Prostate gland (tissue), 2 donors: Measurements from ENCODE around the gene CASP8. TPM values are rescaled to one million over a fixed set of nuclear protein-coding genes. Genes with fewer than 3 reads are reported as not detected.

Source experiments
- DNase-seq: peaks from one replicate; pipeline ENCODE4 v3.0.0-alpha.2; 2019; ENCODE audit warnings: low spot score
- H3K27ac ChIP-seq, 2 donors: fragments of 200-600 bp; sonication (generic); 2 replicates each; pipeline ENCODE4 v1.5.1; 2017 to 2019
- H3K27me3 ChIP-seq: fragments of 200-600 bp; sonication (generic); replicated peaks from 2 replicates; pipeline ENCODE4 v1.5.1; 2019; ENCODE audit not compliant: insufficient read depth
- H3K36me3 ChIP-seq, 2 donors: fragments of 200-600 bp; sonication (generic); 1 replicate in 1 of 2; 2 replicates in 1 of 2; pipeline versions ENCODE4 v1.5.1 to v1.8.1; 2017 to 2019
- H3K4me1 ChIP-seq: fragments of 200-600 bp; sonication (generic); replicated peaks from 2 replicates; pipeline ENCODE4 v1.5.1; 2019
- H3K4me3 ChIP-seq, 2 donors: fragments of 200-600 bp; sonication (generic); 2 replicates each; pipeline ENCODE4 v1.5.1; 2017 to 2019
- H3K9me3 ChIP-seq: fragments of 200-600 bp; sonication (generic); 2 replicates; pipeline ENCODE4 v1.5.1; 2017
- POLR2A ChIP-seq: fragments of 450-650 bp; IDR thresholded peaks from one replicate; pipeline ENCODE4 v1.6.1; 2016; ENCODE audit warnings: antibody characterized with exemption, mild to moderate bottlenecking
- POLR2AphosphoS5 ChIP-seq: sonication (generic); formaldehyde crosslinking; IDR thresholded peaks from one replicate; pipeline ENCODE4 v1.6.1; 2017; ENCODE audit warnings: antibody characterized with exemption
- WGBS: methylation state at CpG from one replicate; pipeline ENCODE4 v1.1.5; 2018; 5-methylcytosine and 5-hydroxymethylcytosine counted together
- intact Hi-C: fragments of 100-400 bp; cut with DNase I; formaldehyde crosslinking; loops from one replicate; pipeline ENCODE4 v1.14.2; 2022
- total RNA-seq, 2 donors: library from RNA; depleted of rRNA; stranded (reverse); fragments of >200 nt; gene quantifications; one replicate each; pipeline ENCODE4 v1.1.0, GENCODE V29; 2016
- TF ChIP-seq, protein P1 (sequence below), 4 experiments: fragments of 200-600 bp in 2 of 4; fragments of 450-650 bp in 2 of 4; sonication (generic) in 2 of 4; IDR thresholded peaks; 1 replicate in 3 of 4; 2 replicates in 1 of 4; pipeline ENCODE4 v1.5.1; 2016 to 2019; ENCODE audit warnings: antibody characterized with exemption in 4 of 4, mild to moderate bottlenecking in 2 of 4, moderate library complexity in 2 of 4

Gene CASP8
- total RNA-seq, 2 donors from 2014 or later: 10.0 to 16.9 TPM

DNA sequence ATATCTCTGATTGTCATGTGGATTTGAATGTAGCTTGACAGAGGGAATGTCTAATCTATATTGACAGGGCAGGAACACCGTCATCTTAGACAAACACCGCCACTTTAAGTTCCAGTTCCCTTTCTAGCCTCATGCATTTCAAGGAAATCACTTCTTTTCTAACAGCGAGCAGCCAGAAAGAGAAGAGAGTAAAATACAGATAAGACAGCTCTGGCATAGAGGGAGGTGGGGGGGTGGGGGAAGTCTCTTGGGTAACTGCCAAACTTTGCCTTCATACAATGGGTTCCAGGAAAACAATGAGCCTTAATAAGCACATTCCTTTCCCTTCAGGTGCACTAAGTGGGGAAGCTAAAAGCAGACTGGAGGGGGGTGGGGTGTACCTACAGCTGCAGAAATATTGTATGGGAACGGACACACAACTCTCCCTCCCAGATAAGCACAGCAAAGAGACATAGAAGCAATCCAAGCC, 40.2 kb upstream of the CASP8 start:
- intact Hi-C loops: no loop called here
- peak; percentile 20 for DNase-seq
- H3K4me1 ChIP-seq: no peaks in the 10 kb centered on the region
- H3K36me3 ChIP-seq: no peaks in the 10 kb centered on the region
- no peaks in the 10 kb centered on the region for H3K9me3 ChIP-seq
- H3K27ac ChIP-seq: peak overlapping the region; percentile 7 to 28
- WGBS: 33% methylated on average over 4 of the region's 4 CpGs
- no peak overlapping the region for H3K4me3 ChIP-seq
- H3K27me3 ChIP-seq: no peaks in the 10 kb centered on the region
- TF ChIP-seq POLR2AphosphoS5 (peak; percentile 19), POLR2A (no peak)

DNA sequence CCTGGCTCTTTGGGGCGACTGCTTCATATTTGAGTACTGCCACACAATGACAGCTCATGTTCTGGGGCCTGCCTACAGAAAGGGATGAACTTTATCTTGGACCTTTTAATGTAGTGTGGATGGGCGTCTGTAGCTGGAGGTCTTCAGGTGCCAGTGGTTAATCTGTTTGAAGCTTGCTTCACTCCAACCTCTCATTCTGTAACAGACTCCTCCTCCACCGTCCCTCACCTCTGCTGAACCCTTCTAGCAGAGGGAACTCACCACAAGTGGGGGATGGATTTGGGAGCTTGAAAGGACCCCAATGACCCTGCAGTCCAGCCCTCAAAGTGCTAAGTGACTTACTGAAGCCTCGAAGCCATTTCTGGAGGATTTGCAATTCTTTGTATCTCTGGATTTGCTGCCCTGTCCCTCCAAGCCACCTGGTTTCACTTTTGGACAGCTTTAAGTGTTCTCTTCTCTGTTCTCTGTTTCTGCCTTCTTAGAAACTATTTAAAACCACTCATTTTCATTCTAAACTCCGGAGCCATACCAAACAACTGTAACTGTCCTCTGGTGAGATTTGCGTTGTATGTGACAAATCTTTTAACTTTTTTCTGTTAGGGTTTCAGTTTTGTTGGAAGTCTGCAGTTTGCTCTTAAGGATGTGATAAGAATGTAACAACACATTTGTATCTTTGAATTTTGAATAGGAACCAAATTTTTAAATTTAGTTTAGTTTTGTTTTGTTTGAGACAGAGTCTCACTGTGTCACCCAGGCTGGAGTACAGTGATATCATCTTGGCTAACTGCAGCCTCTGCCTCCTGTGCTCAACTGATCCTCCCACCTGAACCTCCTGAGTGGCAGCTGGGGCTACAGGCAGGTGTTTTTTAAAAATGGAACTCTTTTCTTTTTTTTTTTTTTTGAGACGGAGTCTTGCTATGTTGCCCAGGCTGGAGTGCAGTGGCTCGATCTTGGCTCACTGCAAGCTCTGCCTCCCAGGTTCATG, 37.0 kb upstream of the CASP8 start:
- H3K27me3 ChIP-seq: no peaks in the 10 kb centered on the region
- H3K4me1 ChIP-seq: no peaks in the 10 kb centered on the region
- WGBS: 80% methylated on average over 8 of the region's 8 CpGs
- intact Hi-C loops: no loop called here
- H3K4me3 ChIP-seq: no peak overlapping the region
- H3K36me3 ChIP-seq: no peaks in the 10 kb centered on the region
- H3K9me3 ChIP-seq: no peaks in the 10 kb centered on the region
- no peak for DNase-seq
- no peak for TF ChIP-seq POLR2A
- no peak for TF ChIP-seq POLR2AphosphoS5
- TF ChIP-seq, protein P1, sequence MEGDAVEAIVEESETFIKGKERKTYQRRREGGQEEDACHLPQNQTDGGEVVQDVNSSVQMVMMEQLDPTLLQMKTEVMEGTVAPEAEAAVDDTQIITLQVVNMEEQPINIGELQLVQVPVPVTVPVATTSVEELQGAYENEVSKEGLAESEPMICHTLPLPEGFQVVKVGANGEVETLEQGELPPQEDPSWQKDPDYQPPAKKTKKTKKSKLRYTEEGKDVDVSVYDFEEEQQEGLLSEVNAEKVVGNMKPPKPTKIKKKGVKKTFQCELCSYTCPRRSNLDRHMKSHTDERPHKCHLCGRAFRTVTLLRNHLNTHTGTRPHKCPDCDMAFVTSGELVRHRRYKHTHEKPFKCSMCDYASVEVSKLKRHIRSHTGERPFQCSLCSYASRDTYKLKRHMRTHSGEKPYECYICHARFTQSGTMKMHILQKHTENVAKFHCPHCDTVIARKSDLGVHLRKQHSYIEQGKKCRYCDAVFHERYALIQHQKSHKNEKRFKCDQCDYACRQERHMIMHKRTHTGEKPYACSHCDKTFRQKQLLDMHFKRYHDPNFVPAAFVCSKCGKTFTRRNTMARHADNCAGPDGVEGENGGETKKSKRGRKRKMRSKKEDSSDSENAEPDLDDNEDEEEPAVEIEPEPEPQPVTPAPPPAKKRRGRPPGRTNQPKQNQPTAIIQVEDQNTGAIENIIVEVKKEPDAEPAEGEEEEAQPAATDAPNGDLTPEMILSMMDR (IDR thresholded peaks at IDR 0.05): no peak
- H3K27ac ChIP-seq: no peak overlapping the region

GRCh38 chr2:201228271-201228911, 31.9 kb upstream of the CASP8 start:
- Histone ChIP-seq H3K4me1 (no peaks in the 10 kb centered on the region), H3K27me3 (no peaks in the 10 kb centered on the region), H3K9me3 (no peaks in the 10 kb centered on the region), H3K36me3 (no peaks in the 10 kb centered on the region), H3K27ac (no peak overlapping the region), H3K4me3 (no peak overlapping the region)
- TF ChIP-seq, protein P1 (IDR thresholded peaks at IDR 0.05): no peak
- TF ChIP-seq POLR2AphosphoS5 (no peak), POLR2A (no peak)
- DNase-seq: no peak
- intact Hi-C loops: no loop called here
- WGBS: 70% methylated on average over 3 of the region's 3 CpGs

GRCh38 chr2:201228912-201229290, 31.4 kb upstream of the CASP8 start:
- TF ChIP-seq POLR2AphosphoS5: no peak
- TF ChIP-seq, protein P1 (IDR thresholded peaks at IDR 0.05): no peak
- no peak for TF ChIP-seq POLR2A
- Histone ChIP-seq H3K27me3 (no peaks in the 10 kb centered on the region), H3K9me3 (no peaks in the 10 kb centered on the region), H3K36me3 (no peaks in the 10 kb centered on the region), H3K4me1 (no peaks in the 10 kb centered on the region), H3K4me3 (no peak overlapping the region), H3K27ac (no peak overlapping the region)
- WGBS: 64% methylated on average over 12 of the region's 12 CpGs
- intact Hi-C loops: no loop called here
- DNase-seq: no peak

DNA sequence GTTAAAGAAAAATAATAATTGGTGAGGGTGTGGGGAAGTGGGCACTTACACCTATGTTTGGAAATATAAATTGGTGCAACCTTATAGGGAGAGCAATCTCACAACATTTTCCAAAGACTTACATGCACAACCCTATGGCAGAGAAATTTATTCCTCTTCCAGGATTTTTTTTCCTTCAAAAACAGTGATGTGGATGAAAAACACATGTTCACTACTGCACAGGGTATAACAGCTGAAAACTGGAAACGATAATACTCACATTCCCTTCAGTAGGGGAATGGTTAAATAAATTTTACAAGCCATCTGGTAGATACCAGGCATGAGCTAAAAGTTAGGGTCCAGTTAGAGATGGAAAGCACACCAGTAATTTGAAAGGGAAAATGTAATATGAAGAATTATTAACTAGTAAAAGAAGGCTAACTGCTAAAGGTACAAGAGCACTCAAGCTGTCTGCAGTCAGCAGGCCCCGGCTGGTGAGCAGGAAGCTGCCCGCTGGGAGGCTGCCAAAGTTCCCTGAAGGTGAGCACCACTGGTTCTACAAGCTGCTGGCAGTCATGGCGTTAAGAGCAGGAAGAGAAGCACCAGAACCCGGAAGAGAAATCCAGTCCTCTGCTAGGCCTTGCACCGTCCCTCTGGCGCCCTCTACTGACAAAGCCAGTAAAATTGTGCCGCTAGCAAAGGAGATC, 28.4 kb upstream of the CASP8 start:
- no peaks in the 10 kb centered on the region for H3K27me3 ChIP-seq
- intact Hi-C loops: loop anchor here (10.0 kb wide), 1 partner anchor 393 kb away; no protein-coding TSS in a partner anchor
- H3K4me1 ChIP-seq: no peaks in the 10 kb centered on the region
- no peaks in the 10 kb centered on the region for H3K36me3 ChIP-seq
- no peak overlapping the region for H3K4me3 ChIP-seq
- peak; percentile 98 for DNase-seq
- H3K27ac ChIP-seq: peak overlapping the region; percentile 62 to 63
- TF ChIP-seq POLR2AphosphoS5 (peak; percentile 91), POLR2A (no peak)
- TF ChIP-seq, protein P1 (IDR thresholded peaks at IDR 0.05): peak; percentile 83 to 94 (median 91)
- WGBS: 8% methylated on average over 8 of the region's 8 CpGs
- no peaks in the 10 kb centered on the region for H3K9me3 ChIP-seq
